ENCODE results near the gene RERE.

GRCh38 chr1:8425150-8425780, 392.2 kb downstream of the RERE start:
- TF ChIP-seq POLR2AphosphoS5 (IDR thresholded peaks at IDR 0.05) (no peak), CTCF (IDR thresholded peaks at IDR 0.05) (no peak), EP300 (IDR thresholded peaks at IDR 0.05) (no peak), POLR2A (IDR thresholded peaks at IDR 0.05) (no peak)
